HCT116 (cell line): ENCODE results near the gene PDE1C. TPM values are rescaled to one million over a fixed set of nuclear protein-coding genes. Genes with fewer than 3 reads are reported as not detected.

Experiments used
- ATAC-seq: fragments of 200-7000 bp; cut with Tn5 transposase; 2 replicates; pipeline ENCODE4 v1.9.1; 2020; ENCODE audit warnings: mild to moderate bottlenecking, moderate library complexity
- BruUV-seq: library from RNA; stranded (reverse); fragments of 400-500 nt; replicated peaks from 2 replicates; lab custom pipeline; 2021; lab: Mats Ljungman, UMichigan
- CTCF ChIA-PET: fragments of 300-600 bp; sonication (Branson Sonifier 250); formaldehyde crosslinking; loops from one replicate; lab custom pipeline; 2021; ENCODE audit warnings: antibody characterized with exemption; lab: Charles Lee
- POLR2A ChIA-PET: fragments of 300-600, 350-600 bp; sonication (Branson Sonifier 250); formaldehyde crosslinking; loops from one replicate; lab custom pipeline; 2021; ENCODE audit warnings: antibody characterized with exemption; lab: Charles Lee
- RAD21 ChIA-PET, 2 experiments: fragments of 300-600 bp; sonication (Branson Sonifier 250); formaldehyde crosslinking; loops; one replicate each; lab custom pipeline; 2023; ENCODE audit warnings: low total read pairs in 2 of 2; ENCODE audit not compliant: uncharacterized antibody in 2 of 2, unreplicated experiment in 2 of 2, low non-redundant PET in 1 of 2; lab: Charles Lee
- DNase-seq: peaks from one replicate; pipeline ENCODE4 v3.0.0-alpha.2; 2010; ENCODE audit warnings: low read depth, low spot score
- H2AFZ ChIP-seq: fragments of 200-600 bp; shearing (Covaris generic), sonication (generic); 2 replicates; pipeline ENCODE4 v1.6.1; 2017; ENCODE audit warnings: low read depth, mixed run types, mixed read lengths, antibody characterized with exemption, low read length; ENCODE audit not compliant: poor library complexity, severe bottlenecking
- H3K27ac ChIP-seq: 2 replicates; pipeline ENCODE4 v1.5.1; 2012; ENCODE audit warnings: low read depth, low read length
- H3K27me3 ChIP-seq: fragments of 200-600 bp; sonication (generic); 2 replicates; pipeline ENCODE4 v1.6.1; 2016; ENCODE audit warnings: mixed run types, low read length, mixed read lengths; ENCODE audit not compliant: insufficient read depth
- H3K36me3 ChIP-seq, 2 experiments: fragments of 200-500 bp in 1 of 2; fragments of 200-600 bp in 1 of 2; sonication (Bioruptor generic) in 1 of 2; sonication (generic) in 1 of 2; 2 replicates each; pipeline versions ENCODE4 v1.5.1 to v1.6.1; 2014 to 2016; ENCODE audit warnings: low read length in 2 of 2, inconsistent platforms in 1 of 2, mixed read lengths in 1 of 2, mixed run types in 1 of 2; ENCODE audit not compliant: insufficient read depth in 2 of 2, control insufficient read depth in 1 of 2
- H3K4me1 ChIP-seq, 2 experiments: fragments of 200-600 bp in 1 of 2; sonication (generic) in 1 of 2; 2 replicates each; pipeline versions ENCODE4 v1.5.1 to v1.6.1; 2012 to 2017; ENCODE audit warnings: low read length in 2 of 2, inconsistent platforms in 1 of 2, mild to moderate bottlenecking in 1 of 2, mixed read lengths in 1 of 2, mixed run types in 1 of 2, moderate library complexity in 1 of 2; ENCODE audit not compliant: insufficient read depth in 2 of 2, control insufficient read depth in 1 of 2
- H3K4me2 ChIP-seq: fragments of 200-600 bp; sonication (generic); 2 replicates; pipeline ENCODE4 v1.6.1; 2017; ENCODE audit warnings: mixed run types, low read length, mixed read lengths
- H3K4me3 ChIP-seq, 2 experiments: fragments of 200-600 bp in 1 of 2; sonication (generic) in 1 of 2; replicated peaks in 1 of 2; 2 replicates each; pipeline ENCODE4 v1.5.1; 2011 to 2016; ENCODE audit warnings: low read length in 2 of 2, control low read depth in 1 of 2, low read depth in 1 of 2, mild to moderate bottlenecking in 1 of 2, mixed read lengths in 1 of 2, mixed run types in 1 of 2
- H3K79me2 ChIP-seq: fragments of 200-600 bp; sonication (generic); 2 replicates; pipeline ENCODE4 v1.6.1; 2017; ENCODE audit warnings: mild to moderate bottlenecking, mixed run types, low read length, moderate library complexity, mixed read lengths; ENCODE audit not compliant: insufficient read depth
- H3K9ac ChIP-seq: fragments of 200-600 bp; sonication (generic); 2 replicates; pipeline ENCODE4 v1.6.1; 2016; ENCODE audit warnings: low read length, mixed read lengths
- H3K9me2 ChIP-seq: fragments of 200-600 bp; sonication (generic), shearing (Covaris generic); 2 replicates; pipeline ENCODE4 v1.6.1; 2017; ENCODE audit warnings: mixed run types, mild to moderate bottlenecking, moderate library complexity; ENCODE audit not compliant: insufficient read depth
- H3K9me3 ChIP-seq, 2 experiments: fragments of 200-500 bp in 1 of 2; fragments of 200-600 bp in 1 of 2; sonication (Bioruptor generic) in 1 of 2; sonication (generic) in 1 of 2; 2 replicates each; pipeline ENCODE4 v1.6.1; 2014 to 2017; ENCODE audit warnings: low read length in 2 of 2, mixed read lengths in 2 of 2, inconsistent platforms in 1 of 2, low read depth in 1 of 2, mild to moderate bottlenecking in 1 of 2, mixed run types in 1 of 2, moderate library complexity in 1 of 2; ENCODE audit not compliant: control insufficient read depth in 1 of 2, insufficient read depth in 1 of 2
- H4K20me1 ChIP-seq: fragments of 200-600 bp; sonication (generic), shearing (Covaris generic); 2 replicates; pipeline ENCODE4 v1.6.1; 2017; ENCODE audit warnings: mixed run types, mild to moderate bottlenecking, moderate library complexity; ENCODE audit not compliant: insufficient read depth
- ATF3 ChIP-seq: IDR thresholded peaks from 2 replicates; pipeline ENCODE4 v1.6.1; 2012
- CBX3 ChIP-seq: IDR thresholded peaks from 2 replicates; pipeline ENCODE4 v1.6.1; 2012; ENCODE audit warnings: low read depth
- CEBPB ChIP-seq: IDR thresholded peaks from 2 replicates; pipeline ENCODE4 v1.6.1; 2012; ENCODE audit warnings: low read depth
- CTCF ChIP-seq, 3 experiments: fragments of 200-600 bp in 1 of 3; sonication (generic) in 1 of 3; IDR thresholded peaks in 2 of 3; conservative IDR thresholded peaks in 1 of 3; 2 replicates each; pipeline ENCODE4 v1.5.1; 2012 to 2017; ENCODE audit warnings: low read depth in 2 of 3, low read length in 2 of 3, antibody characterized with exemption in 1 of 3, borderline replicate concordance in 1 of 3, control low read depth in 1 of 3, mild to moderate bottlenecking in 1 of 3, mixed read lengths in 1 of 3, mixed run types in 1 of 3, moderate library complexity in 1 of 3; ENCODE audit not compliant: insufficient read depth in 1 of 3
- EGR1 ChIP-seq: IDR thresholded peaks from 2 replicates; pipeline ENCODE4 v1.6.1; 2012; ENCODE audit warnings: low read depth
- ELF1 ChIP-seq: IDR thresholded peaks from 2 replicates; pipeline ENCODE4 v1.6.1; 2012; ENCODE audit warnings: low read depth, borderline replicate concordance
- EZH2 ChIP-seq: fragments of 200-600 bp; sonication (generic); IDR thresholded peaks from 2 replicates; pipeline ENCODE4 v1.6.1; 2017; ENCODE audit warnings: antibody characterized with exemption, mixed run types
- EZH2phosphoT487 ChIP-seq: fragments of 200-600 bp; IDR thresholded peaks from 2 replicates; pipeline ENCODE4 v1.6.1; 2018; ENCODE audit warnings: antibody characterized with exemption, borderline replicate concordance
- MAX ChIP-seq: IDR thresholded peaks from 2 replicates; pipeline ENCODE4 v1.6.1; 2012
- POLR2AphosphoS5 ChIP-seq: IDR thresholded peaks from 2 replicates; pipeline ENCODE4 v1.6.1; 2011; ENCODE audit warnings: mild to moderate bottlenecking, low read depth, low read length, moderate library complexity
- RAD21 ChIP-seq: IDR thresholded peaks from 2 replicates; pipeline ENCODE4 v1.6.1; 2012; ENCODE audit warnings: low read depth, mild to moderate bottlenecking
- SIN3A ChIP-seq: IDR thresholded peaks from 2 replicates; pipeline ENCODE4 v1.6.1; 2012; ENCODE audit warnings: low read depth
- SP1 ChIP-seq: IDR thresholded peaks from 2 replicates; pipeline ENCODE4 v1.6.1; 2012; ENCODE audit warnings: low read depth
- SRF ChIP-seq: IDR thresholded peaks from 2 replicates; pipeline ENCODE4 v1.6.1; 2012; ENCODE audit warnings: low read depth
- TCF7L2 ChIP-seq: IDR thresholded peaks from 2 replicates; pipeline ENCODE4 v1.7.0; 2011; ENCODE audit warnings: borderline replicate concordance, inconsistent platforms; ENCODE audit not compliant: insufficient read depth, insufficient read length; ENCODE audit errors: extremely low read depth
- ZBTB33 ChIP-seq: IDR thresholded peaks from 2 replicates; pipeline ENCODE4 v1.6.1; 2011; ENCODE audit warnings: mild to moderate bottlenecking, low read length, moderate library complexity; ENCODE audit not compliant: insufficient replicate concordance; ENCODE audit errors: extremely low read depth
- ZFX ChIP-seq: fragments of 450-650 bp; IDR thresholded peaks from 2 replicates; pipeline ENCODE4 v1.6.1; 2017
- ZNF274 ChIP-seq: fragments of 200-500 bp; sonication (Bioruptor generic); IDR thresholded peaks from 2 replicates; pipeline ENCODE4 v1.6.1; 2014; ENCODE audit warnings: mild to moderate bottlenecking, low read depth, low read length, inconsistent platforms
- intact Hi-C: fragments of 100-400 bp; cut with micrococcal nuclease; formaldehyde crosslinking; loops from 2 replicates; pipeline ENCODE4 v1.10.0; 2022
- total RNA-seq: library from RNA; stranded (reverse); gene quantifications from one replicate; pipeline ENCODE4 v1.2.1, GENCODE V29; 2021; ENCODE audit not compliant: unreplicated experiment

Gene PDE1C
- total RNA-seq, 1 experiment from 2014 or later, result 0.17 TPM

GRCh38 chr7:31937982-31938381 is 132.2 kb downstream of the PDE1C start:
- RAD21 ChIA-PET, result no interaction called here
- POLR2A ChIA-PET, result no interaction called here
- no peak overlapping the region for H2AFZ ChIP-seq
- no peaks in the 10 kb centered on the region for H4K20me1 ChIP-seq
- no peak overlapping the region for H3K4me2 ChIP-seq
- no peaks in the 10 kb centered on the region for H3K9me2 ChIP-seq
- no peaks in the 10 kb centered on the region for H3K9me3 ChIP-seq
- H3K4me3 ChIP-seq, result no peak overlapping the region
- BruUV-seq, result no TSS peak
- TF ChIP-seq TCF7L2 (no peak), CTCF (IDR thresholded peaks at IDR 0.05 in 2 of 3, conservative IDR thresholded peaks at IDR 0.05 in 1 of 3; ENCODE audit: borderline replicate concordance in 1 of 3, insufficient read depth in 1 of 3, low read depth in 2 of 3, low read length in 2 of 3) (no peak), ZBTB33 (no peak), SIN3A (no peak), ELF1 (no peak), MAX (no peak), ZFX (no peak), EZH2 (no peak), SRF (no peak), ATF3 (no peak), POLR2AphosphoS5 (no peak), ZNF274 (no peak), EGR1 (no peak), EZH2phosphoT487 (no peak), RAD21 (no peak), CBX3 (no peak), CEBPB (no peak), SP1 (no peak)
- H3K27ac ChIP-seq, result no peak overlapping the region
- no peaks in the 10 kb centered on the region for H3K27me3 ChIP-seq
- ATAC-seq, result no peak
- intact Hi-C loops, result no loop called here
- DNase-seq, result no peak
- no peaks in the 10 kb centered on the region for H3K79me2 ChIP-seq
- H3K9ac ChIP-seq, result no peak overlapping the region
- no peaks in the 10 kb centered on the region for H3K36me3 ChIP-seq
- CTCF ChIA-PET, result no interaction called here
- H3K4me1 ChIP-seq, result no peaks in the 10 kb centered on the region
